SU-DHL-6 (cell line): ENCODE measurements around the gene EMILIN2.
"Not testable (repeated sequence)": the region's sequence is repeated elsewhere in the genome, so short reads cannot be mapped to it uniquely, and the experiment has no call there.

Experiments used
- H2AFZ ChIP-seq: fragments of 200-600 bp; sonication (generic); 2 replicates; pipeline ENCODE4 v1.6.1; 2014; ENCODE audit warnings: low read depth, mild to moderate bottlenecking, moderate library complexity, mixed read lengths, antibody characterized with exemption, low read length; ENCODE audit not compliant: severe bottlenecking
- H3F3A ChIP-seq: fragments of 200-600 bp; shearing (Covaris generic); 2 replicates; pipeline ENCODE4 v1.6.0; 2016; ENCODE audit warnings: antibody characterized with exemption, mild to moderate bottlenecking; ENCODE audit not compliant: insufficient read depth
- H3K27ac ChIP-seq: fragments of 200-600 bp; sonication (generic); 2 replicates; pipeline ENCODE4 v1.5.1; 2016; ENCODE audit warnings: low read depth, mild to moderate bottlenecking, low read length, moderate library complexity, mixed read lengths
- H3K27me3 ChIP-seq: fragments of 200-600 bp; sonication (generic), shearing (Covaris generic); 2 replicates; pipeline ENCODE4 v1.6.0; 2014; ENCODE audit warnings: mild to moderate bottlenecking, low read length
- H3K36me3 ChIP-seq: fragments of 200-600 bp; sonication (generic); 2 replicates; pipeline ENCODE4 v1.6.1; 2014; ENCODE audit warnings: mild to moderate bottlenecking, low read length, mixed read lengths
- H3K4me2 ChIP-seq: fragments of 300-600, 200-600 bp; shearing (Covaris generic), sonication (generic); 2 replicates; pipeline ENCODE4 v1.6.0; 2014; ENCODE audit warnings: low read length, low read depth, mild to moderate bottlenecking; ENCODE audit not compliant: poor library complexity, severe bottlenecking
- H3K4me3 ChIP-seq: fragments of 200-600 bp; sonication (generic); 2 replicates; pipeline ENCODE4 v1.5.1; 2014; ENCODE audit warnings: antibody characterized with exemption, low read length, mild to moderate bottlenecking, mixed read lengths; ENCODE audit not compliant: insufficient read depth, poor library complexity, severe bottlenecking
- H3K79me2 ChIP-seq: fragments of 200-600 bp; sonication (generic); 2 replicates; pipeline ENCODE4 v1.6.1; 2014; ENCODE audit warnings: mild to moderate bottlenecking, low read length, moderate library complexity; ENCODE audit not compliant: insufficient read depth
- H3K9ac ChIP-seq: fragments of 200-600 bp; sonication (generic); 2 replicates; pipeline ENCODE4 v1.7.0; 2014; ENCODE audit warnings: mild to moderate bottlenecking, low read length
- H3K9me2 ChIP-seq: fragments of 200-600 bp; sonication (generic); replicated peaks from 2 replicates; pipeline ENCODE4 v1.6.1; 2014; ENCODE audit warnings: low read length; ENCODE audit not compliant: insufficient read depth
- H3K9me3 ChIP-seq: fragments of 200-600 bp; sonication (generic); 2 replicates; pipeline ENCODE4 v1.6.1; 2014; ENCODE audit warnings: low read length, mixed read lengths; ENCODE audit not compliant: insufficient read depth
- H4K20me1 ChIP-seq: fragments of 200-600 bp; sonication (generic); 2 replicates; pipeline ENCODE4 v1.6.1; 2014; ENCODE audit warnings: low read depth, mild to moderate bottlenecking, antibody characterized with exemption, low read length, moderate library complexity, mixed read lengths
- CTCF ChIP-seq: fragments of 200-600 bp; sonication (generic); IDR thresholded peaks from one replicate; pipeline ENCODE4 v1.5.1; 2017; ENCODE audit warnings: antibody characterized with exemption, mild to moderate bottlenecking, low read length, moderate library complexity; ENCODE audit not compliant: insufficient read depth, poor library complexity, severe bottlenecking
- EZH2phosphoT487 ChIP-seq: fragments of 200-600 bp; sonication (generic), shearing (Covaris generic); conservative IDR thresholded peaks from 2 replicates; pipeline ENCODE4 v1.6.1; 2018; ENCODE audit warnings: mild to moderate bottlenecking, antibody characterized with exemption, low read length, moderate library complexity, mixed read lengths

EMILIN2 gene

GRCh38 chr18:2851771-2852170 lies 5.0 kb downstream of the EMILIN2 start:
- Histone ChIP-seq H2AFZ (no peak overlapping the region), H3K27me3 (no peaks in the 10 kb centered on the region), H3K4me3 (no peak overlapping the region), H3K36me3 (no peaks in the 10 kb centered on the region), H4K20me1 (no peaks in the 10 kb centered on the region), H3K9me2 (no peaks in the 10 kb centered on the region), H3K27ac (no peak overlapping the region), H3K9ac (no peak overlapping the region), H3K79me2 (no peaks in the 10 kb centered on the region), H3K9me3 (no peaks in the 10 kb centered on the region), H3K4me2 (no peak overlapping the region), H3F3A (no peaks in the 10 kb centered on the region)
- no peak for TF ChIP-seq EZH2phosphoT487
- no peak for TF ChIP-seq CTCF

GRCh38 chr18:2852460-2852859 lies 5.7 kb downstream of the EMILIN2 start:
- H3K36me3 ChIP-seq = not testable (repeated sequence)

GRCh38 chr18:2853173-2853925 lies 6.5 kb downstream of the EMILIN2 start:
- H4K20me1 ChIP-seq = no peaks in the 10 kb centered on the region

More at GRCh38 chr18:2852460-2852859, 5.7 kb downstream of the EMILIN2 start:
- H2AFZ ChIP-seq, H3K9me2 ChIP-seq, H4K20me1 ChIP-seq, H3K4me2 ChIP-seq, H3K4me3 ChIP-seq, H3K27ac ChIP-seq, H3F3A ChIP-seq, H3K9me3 ChIP-seq, H3K79me2 ChIP-seq, H3K27me3 ChIP-seq, H3K9ac ChIP-seq: not testable (repeated sequence)

More at GRCh38 chr18:2853173-2853925, 6.5 kb downstream of the EMILIN2 start:
- Histone ChIP-seq H2AFZ (no peak overlapping the region), H3F3A (no peaks in the 10 kb centered on the region), H3K4me2 (no peak overlapping the region), H3K4me3 (no peak overlapping the region), H3K27me3 (no peaks in the 10 kb centered on the region), H3K36me3 (no peaks in the 10 kb centered on the region), H3K9ac (no peak overlapping the region), H3K9me3 (no peaks in the 10 kb centered on the region), H3K9me2 (no peaks in the 10 kb centered on the region), H3K27ac (no peak overlapping the region), H3K79me2 (no peaks in the 10 kb centered on the region)
- TF ChIP-seq CTCF = no peak
- TF ChIP-seq EZH2phosphoT487 = no peak
